Ramos (cell line): ENCODE measurements around the gene TMEM131.

Source experiments
- in situ Hi-C: fragments of 300-500 bp; cut with MboI; formaldehyde crosslinking; loops from one replicate; pipeline ENCODE4 v1.14.3; 2022; ENCODE audit warnings: low sequenced_read_pairs; ENCODE audit not compliant: unreplicated experiment

Gene TMEM131

DNA sequence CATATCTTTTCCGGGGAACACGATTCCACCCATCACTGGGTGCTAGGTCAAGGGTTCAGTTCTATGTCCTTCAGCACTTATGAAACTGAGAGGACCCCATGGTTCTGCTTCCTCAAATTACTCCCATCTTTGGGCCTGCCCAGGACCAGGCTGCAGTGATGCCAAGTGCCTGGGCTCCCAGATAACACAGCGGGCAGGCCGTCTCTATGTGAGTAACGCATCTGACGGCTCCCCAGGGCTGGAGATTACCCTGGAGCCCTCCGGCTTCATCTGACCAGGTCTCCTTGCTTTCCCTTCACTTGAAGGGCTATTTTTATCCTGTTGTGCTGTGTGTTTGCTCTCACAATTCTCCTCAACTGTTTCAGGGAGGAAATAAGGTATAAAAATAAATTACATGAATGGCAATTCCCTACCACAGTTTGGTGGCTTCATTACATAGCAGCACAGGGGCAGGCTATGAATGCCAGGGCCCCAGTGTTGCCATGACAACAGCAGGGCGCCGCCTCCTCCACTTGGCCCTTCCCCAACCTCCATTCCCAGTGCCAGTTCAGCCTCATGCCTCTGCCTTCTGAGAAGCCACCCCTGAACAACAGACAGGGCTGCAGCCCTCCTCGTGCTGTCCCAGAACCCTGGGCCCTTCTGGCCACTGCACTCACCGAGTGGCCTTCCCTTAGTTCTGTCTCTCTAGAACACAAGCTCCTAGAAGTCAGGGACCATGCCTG is 25.4 kb upstream of the TMEM131 start:
- in situ Hi-C loops = no loop called here

DNA sequence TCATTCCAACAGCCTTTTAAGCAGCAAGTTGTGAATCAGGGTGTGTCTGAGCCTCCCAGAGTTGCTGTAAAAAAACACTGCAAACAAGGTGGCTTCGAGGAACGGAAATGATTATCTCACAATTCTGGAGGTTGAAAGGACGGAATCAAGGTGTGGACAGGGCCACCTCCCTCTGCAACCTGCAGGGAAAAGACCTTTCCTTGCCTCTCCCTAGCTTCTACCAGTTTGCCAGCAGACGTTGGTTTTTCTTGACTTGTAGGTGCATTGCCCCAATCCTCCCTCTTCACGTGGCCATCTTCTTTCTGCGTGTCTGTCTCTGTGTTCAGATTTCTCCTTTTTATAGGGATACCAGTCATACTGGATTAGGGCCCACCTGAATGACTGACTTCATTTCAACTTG is 24.8 kb upstream of the TMEM131 start:
- in situ Hi-C loops = no loop called here

DNA sequence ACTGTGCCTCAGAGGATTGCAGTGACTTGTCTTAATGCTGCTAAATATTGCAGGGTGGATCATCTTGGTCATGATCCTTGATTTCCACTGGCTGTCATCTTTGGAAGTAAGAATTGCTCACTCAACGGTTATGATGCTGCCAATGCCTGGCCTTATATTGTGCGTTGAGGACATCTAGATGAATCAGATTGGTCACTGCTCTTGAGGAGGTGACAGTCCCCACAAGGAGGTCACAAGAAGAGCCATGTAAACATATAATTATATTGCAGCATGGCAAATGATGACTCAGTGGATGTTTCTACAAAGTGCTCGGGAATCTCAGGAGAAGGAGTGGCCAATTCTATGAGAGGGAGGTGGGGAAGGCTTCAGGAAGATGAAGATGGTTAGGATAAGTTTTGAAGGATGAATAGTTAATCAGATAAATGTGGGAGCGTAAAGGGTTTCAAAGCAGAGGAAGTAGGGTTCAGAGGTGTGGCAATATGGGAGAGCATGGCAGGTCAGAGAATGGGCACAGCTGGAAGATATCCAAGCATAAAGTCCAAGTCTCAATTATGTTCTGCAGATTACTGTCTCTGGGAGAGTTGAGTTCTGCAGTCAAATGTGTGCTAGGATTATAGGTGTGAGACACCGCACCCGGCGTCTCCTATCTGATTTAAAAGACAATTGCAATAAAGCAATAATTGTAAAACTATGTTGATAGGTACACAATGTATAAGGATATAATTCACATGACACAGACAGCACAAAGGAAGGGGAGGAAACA is 21.3 kb upstream of the TMEM131 start:
- in situ Hi-C loops = no loop called here

- in situ Hi-C loops = no loop called here
These were observed 19.9 kb upstream of the TMEM131 start for GRCh38 chr2:98015671-98016070.

DNA sequence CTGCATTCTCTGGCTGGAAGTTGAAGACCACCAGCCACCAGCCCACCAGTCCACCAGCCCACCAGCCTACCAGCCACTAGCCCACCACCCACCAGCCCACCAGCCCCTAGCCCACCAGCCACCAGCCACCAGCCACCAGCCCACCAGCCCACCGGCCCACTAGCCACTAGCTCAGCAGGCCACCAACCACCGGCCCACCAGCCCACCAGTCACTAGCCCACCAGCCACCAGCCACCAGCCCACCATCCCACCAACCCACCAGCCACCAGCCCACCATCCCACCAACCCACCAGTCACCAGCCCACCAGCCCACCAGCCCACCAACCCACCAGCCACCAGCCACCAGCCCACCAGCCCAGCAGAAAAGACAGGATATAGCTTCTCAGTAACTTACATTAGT is 18.6 kb upstream of the TMEM131 start:
- in situ Hi-C loops = no loop called here

GRCh38 chr2:98013407-98014042 is 17.8 kb upstream of the TMEM131 start:
- in situ Hi-C loops = no loop called here

- in situ Hi-C loops = no loop called here
These were observed 16.8 kb upstream of the TMEM131 start for GRCh38 chr2:98012561-98012991.

GRCh38 chr2:98009887-98010760 is 14.4 kb upstream of the TMEM131 start:
- in situ Hi-C loops = no loop called here

DNA sequence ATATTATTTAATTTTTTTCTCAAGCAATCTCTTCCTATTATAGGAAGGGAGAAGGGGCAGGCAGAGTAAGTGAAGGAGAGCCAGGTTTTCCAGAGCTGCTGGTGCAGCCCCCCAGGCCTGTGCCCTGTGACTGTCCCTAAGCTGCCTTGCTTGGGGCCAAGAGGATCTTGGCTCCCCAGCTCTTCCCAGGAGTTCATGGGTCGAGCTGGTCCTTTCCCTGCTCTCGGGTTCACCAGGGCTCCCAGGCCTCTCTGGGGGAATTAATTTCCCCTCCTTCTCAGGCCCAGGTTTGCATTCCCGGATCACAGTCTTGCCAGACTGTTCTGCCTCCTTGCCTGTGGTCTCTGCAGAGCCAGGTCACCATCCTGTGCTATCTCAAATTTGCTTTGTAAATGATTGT is 12.7 kb upstream of the TMEM131 start:
- in situ Hi-C loops = no loop called here

DNA sequence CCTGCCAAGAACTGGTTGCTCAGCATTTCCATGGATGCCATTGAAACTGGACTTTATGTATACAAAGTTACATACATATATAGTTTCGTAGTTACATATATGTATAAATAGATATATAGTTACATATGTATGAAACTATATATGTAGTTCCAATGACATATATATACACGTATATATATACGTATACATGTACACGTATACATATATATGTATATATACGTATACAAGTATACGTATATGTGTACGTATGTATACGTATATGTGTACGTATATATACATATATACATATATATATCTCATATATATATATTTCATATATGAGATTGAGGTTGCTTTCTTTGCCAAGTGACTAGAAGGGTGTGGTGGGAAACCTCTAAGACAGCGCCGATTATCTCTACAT is 10.6 kb upstream of the TMEM131 start:
- in situ Hi-C loops = no loop called here

DNA sequence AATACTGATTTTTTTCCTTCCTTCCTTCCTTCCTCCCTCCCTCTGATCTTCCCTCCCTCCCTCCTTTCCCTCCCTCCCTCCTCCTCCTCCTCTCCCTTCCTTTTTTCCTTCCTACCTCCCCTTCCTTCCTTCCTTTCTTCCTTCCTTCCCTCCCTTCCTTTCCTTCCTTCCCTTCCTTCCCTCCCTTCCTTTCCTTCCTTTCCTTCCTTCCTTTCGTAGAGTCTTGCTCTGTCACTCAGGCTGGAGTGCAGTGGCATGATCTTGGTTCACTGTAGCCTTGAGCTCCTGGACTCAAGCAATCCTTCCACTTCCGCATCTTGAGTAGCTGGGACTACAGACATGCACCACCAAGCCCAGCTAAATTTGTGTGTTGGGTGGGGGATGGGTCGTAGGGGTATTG is 8.9 kb upstream of the TMEM131 start:
- in situ Hi-C loops = no loop called here

GRCh38 chr2:98004047-98004446 is 8.3 kb upstream of the TMEM131 start:
- in situ Hi-C loops = no loop called here

DNA sequence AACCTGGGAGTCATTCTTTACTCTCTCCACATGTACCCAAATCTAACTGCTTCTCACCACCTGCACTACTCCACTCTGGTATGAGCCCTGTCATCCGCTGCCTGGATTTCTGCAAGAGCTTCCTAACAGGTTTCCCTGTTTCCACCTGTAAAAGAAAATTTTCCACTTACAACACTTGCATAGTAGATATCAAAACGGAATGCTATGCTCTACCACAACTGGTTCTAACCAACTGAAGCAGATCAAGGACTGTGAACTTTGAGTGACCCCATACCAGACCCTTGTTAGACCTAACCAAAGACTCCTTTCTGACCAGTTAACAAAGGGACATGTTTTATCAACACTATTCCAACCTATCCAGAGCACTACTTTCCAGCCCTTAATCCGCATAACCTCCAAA is 3.8 kb upstream of the TMEM131 start:
- in situ Hi-C loops = no loop called here

DNA sequence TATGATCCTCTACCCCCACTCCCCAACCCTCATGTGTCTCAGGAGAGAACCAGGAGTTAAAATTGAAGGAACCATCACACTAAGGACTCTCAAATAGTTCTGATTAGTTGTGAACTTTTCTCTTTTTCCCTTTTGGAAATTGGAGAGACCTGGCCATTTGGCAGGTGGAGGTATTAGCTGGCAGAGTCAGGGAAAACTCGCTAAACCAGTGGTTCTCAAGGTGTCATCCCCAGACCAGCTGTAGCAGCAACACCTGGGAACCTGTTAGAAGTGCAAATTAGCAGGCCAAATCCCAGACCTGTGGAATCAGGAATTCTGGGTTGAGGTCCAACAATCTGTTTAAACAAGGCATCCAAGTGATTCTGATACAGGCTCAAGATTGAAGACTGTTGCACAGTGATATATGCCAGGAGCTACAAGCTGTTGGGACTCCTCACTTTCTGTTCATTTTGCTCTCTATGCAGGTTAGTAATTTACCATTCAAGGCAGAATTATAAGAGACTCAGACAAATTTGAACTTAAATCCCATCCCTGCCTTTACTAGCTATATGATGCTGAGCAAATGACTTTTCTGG is 2.8 kb upstream of the TMEM131 start:
- in situ Hi-C loops = no loop called here

GRCh38 chr2:97997784-97998392 is 2.1 kb upstream of the TMEM131 start:
- in situ Hi-C loops = no loop called here

DNA sequence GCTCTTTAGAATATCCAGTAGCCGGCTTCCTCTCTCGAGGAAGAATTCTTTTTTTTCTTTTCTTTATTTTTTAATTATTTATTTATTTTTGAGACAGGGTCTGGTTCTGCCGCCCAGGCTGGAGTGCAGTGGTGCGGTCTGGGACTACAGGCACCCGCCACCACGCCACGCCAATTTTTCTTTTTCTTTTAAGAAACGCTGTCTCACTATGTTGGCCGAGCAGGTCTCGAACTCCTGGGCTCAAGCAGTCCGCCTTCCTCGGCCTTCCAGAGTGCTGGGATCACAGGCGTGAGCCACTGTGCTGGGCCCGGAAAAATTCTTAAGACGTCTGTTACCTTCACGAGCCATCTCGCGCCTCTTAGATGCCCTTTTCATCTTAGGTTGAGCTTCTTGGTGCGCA is 931 bp upstream of the TMEM131 start:
- in situ Hi-C loops = no loop called here

- in situ Hi-C loops = no loop called here
These were observed 568 bp downstream of the TMEM131 start for GRCh38 chr2:97995026-97995733.

DNA sequence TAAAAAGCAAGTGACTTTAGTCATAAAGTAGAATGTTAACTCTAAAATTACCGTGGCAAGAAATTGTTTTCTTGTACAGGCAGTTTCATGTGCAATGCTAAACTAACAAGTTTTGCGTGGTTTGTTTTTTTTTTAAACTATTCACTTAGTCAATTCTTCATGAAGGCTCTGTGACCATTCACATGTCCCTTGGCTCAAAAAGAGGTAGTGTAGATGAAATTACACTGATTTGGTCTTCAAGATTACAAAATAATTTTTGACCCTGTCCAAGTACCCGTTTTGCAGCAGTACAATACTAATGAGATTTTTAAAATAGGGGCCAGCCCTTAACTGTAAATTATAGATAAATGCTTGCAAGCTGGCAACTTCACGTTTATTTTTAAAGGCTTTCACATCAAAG is 1.3 kb downstream of the TMEM131 start:
- in situ Hi-C loops = no loop called here

- in situ Hi-C loops = no loop called here
These were observed 1.8 kb downstream of the TMEM131 start for GRCh38 chr2:97993926-97994325.
